Nephron progenitor cell (in vitro differentiated cells): ENCODE results near the gene ARID4A.

Source experiments
- DNase-seq: peaks from one replicate; pipeline ENCODE4 v3.0.0; 2021
- H3K27ac Mint-ChIP-seq: 2 replicates; pipeline ENCODE4 v1.8.0; 2021; ENCODE audit warnings: mild to moderate bottlenecking, moderate library complexity, mixed read lengths
- H3K27me3 Mint-ChIP-seq: 2 replicates; pipeline ENCODE4 v1.8.0; 2021; ENCODE audit warnings: mild to moderate bottlenecking, low read depth, mixed read lengths; ENCODE audit not compliant: poor library complexity
- H3K36me3 Mint-ChIP-seq: 2 replicates; pipeline ENCODE4 v1.8.0; 2021; ENCODE audit warnings: low read depth, mixed read lengths
- H3K4me1 Mint-ChIP-seq: 2 replicates; pipeline ENCODE4 v1.8.0; 2021; ENCODE audit warnings: mixed read lengths
- H3K4me3 Mint-ChIP-seq: 2 replicates; pipeline ENCODE4 v1.8.0; 2021; ENCODE audit warnings: mild to moderate bottlenecking, moderate library complexity, mixed read lengths
- H3K9me3 Mint-ChIP-seq: 2 replicates; pipeline ENCODE4 v1.8.0; 2021; ENCODE audit warnings: mild to moderate bottlenecking, moderate library complexity, mixed read lengths
- CTCF ChIP-seq: fragments of 200-600 bp; sonication (generic); IDR thresholded peaks from 2 replicates; pipeline ENCODE4 v1.5.0; 2021; ENCODE audit warnings: antibody characterized with exemption

ARID4A gene

GRCh38 chr14:58270628-58271027 is 27.7 kb upstream of the ARID4A start:
- Mint-ChIP-seq H3K9me3 (no peaks in the 10 kb centered on the region), H3K27me3 (no peaks in the 10 kb centered on the region), H3K4me1 (no peaks in the 10 kb centered on the region), H3K27ac (no peak overlapping the region), H3K36me3 (peaks cover 84% of the 10 kb centered on the region), H3K4me3 (no peak overlapping the region)
- no peak for DNase-seq
- no peak for TF ChIP-seq CTCF

GRCh38 chr14:58272588-58273372 is 25.6 kb upstream of the ARID4A start:
- H3K27ac Mint-ChIP-seq, result no peak overlapping the region
- peaks cover 72% of the 10 kb centered on the region for H3K36me3 Mint-ChIP-seq
- TF ChIP-seq CTCF, result no peak
- H3K9me3 Mint-ChIP-seq, result no peaks in the 10 kb centered on the region
- no peak for DNase-seq
- no peaks in the 10 kb centered on the region for H3K27me3 Mint-ChIP-seq
- no peaks in the 10 kb centered on the region for H3K4me1 Mint-ChIP-seq
- no peak overlapping the region for H3K4me3 Mint-ChIP-seq

GRCh38 chr14:58274881-58275280 is 23.5 kb upstream of the ARID4A start:
- no peaks in the 10 kb centered on the region for H3K4me1 Mint-ChIP-seq
- TF ChIP-seq CTCF, result no peak
- H3K27me3 Mint-ChIP-seq, result no peaks in the 10 kb centered on the region
- no peak for DNase-seq
- peaks cover 74% of the 10 kb centered on the region for H3K36me3 Mint-ChIP-seq
- peak overlapping the region; percentile 75 for H3K27ac Mint-ChIP-seq
- no peak overlapping the region for H3K4me3 Mint-ChIP-seq
- no peaks in the 10 kb centered on the region for H3K9me3 Mint-ChIP-seq

- no peaks in the 10 kb centered on the region for H3K9me3 Mint-ChIP-seq
- peaks cover 74% of the 10 kb centered on the region for H3K36me3 Mint-ChIP-seq
- H3K27ac Mint-ChIP-seq, result peak overlapping the region; percentile 65
- H3K27me3 Mint-ChIP-seq, result no peaks in the 10 kb centered on the region
- DNase-seq, result no peak
- no peak for TF ChIP-seq CTCF
- H3K4me3 Mint-ChIP-seq, result no peak overlapping the region
- H3K4me1 Mint-ChIP-seq, result peaks cover 6% of the 10 kb centered on the region
Measured at GRCh38 chr14:58275527-58276190, 22.7 kb upstream of the ARID4A start.

- peaks cover 9% of the 10 kb centered on the region for H3K4me1 Mint-ChIP-seq
- no peak overlapping the region for H3K4me3 Mint-ChIP-seq
- no peak for DNase-seq
- peak overlapping the region; percentile 65 for H3K27ac Mint-ChIP-seq
- peaks cover 75% of the 10 kb centered on the region for H3K36me3 Mint-ChIP-seq
- no peak for TF ChIP-seq CTCF
- no peaks in the 10 kb centered on the region for H3K27me3 Mint-ChIP-seq
- H3K9me3 Mint-ChIP-seq, result no peaks in the 10 kb centered on the region
Measured at GRCh38 chr14:58276208-58276607, 22.1 kb upstream of the ARID4A start.
